ENCODE measurements around the gene DPEP2NB.
"Not testable (repeated sequence)": the region's sequence is repeated elsewhere in the genome, so short reads cannot be mapped to it uniquely, and the experiment has no call there.

The DPEP2NB gene, protein sequence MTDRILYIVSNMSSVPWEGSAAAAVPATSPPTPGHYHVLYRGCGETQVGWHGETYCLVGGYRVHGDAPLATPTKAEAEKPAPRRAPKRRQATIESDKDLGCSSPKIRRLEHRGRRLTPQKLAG

GRCh38 chr16:68015681-68016080 lies at the start of gene DPEP2NB:
Gene DPEP2NB (minus strand): TSS chr16:68015911. CDS start chr16:68015770, 141 bp downstream.
- DNase-seq (ENCODE audit: insufficient read length, low spot score) (no peak), FAIRE-seq (no peak)

- DNase-seq (ENCODE audit: insufficient read length, low spot score) (peak; percentile 85), FAIRE-seq (peak; percentile 94)
Observed at GRCh38 chr16:68064791-68065365, 49.2 kb upstream of the DPEP2NB start.

GRCh38 chr16:68062910-68063393 lies 47.2 kb upstream of the DPEP2NB start:
- no peak for DNase-seq (ENCODE audit: insufficient read length, low spot score)
- FAIRE-seq, result no peak

DNA sequence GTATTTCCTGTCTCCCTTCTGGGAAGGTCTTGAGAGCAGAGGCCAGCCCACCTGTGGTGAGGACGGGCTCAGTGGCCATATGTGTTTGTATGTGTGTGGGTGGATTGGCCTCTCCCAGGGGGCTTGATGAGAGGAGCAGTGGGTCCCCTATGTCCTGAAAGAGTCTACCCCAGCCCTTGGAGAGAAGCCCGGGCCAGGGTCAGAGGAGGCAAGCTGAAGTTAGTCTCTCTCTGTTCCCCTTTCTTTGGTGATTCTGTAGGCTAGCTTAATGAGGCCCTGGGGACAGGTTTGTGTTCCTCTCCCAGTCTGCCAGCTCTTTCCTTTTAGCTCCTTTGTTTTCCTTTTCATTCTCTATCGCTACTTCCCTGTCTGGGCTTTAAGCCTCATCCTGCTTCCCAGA lies 45.7 kb upstream of the DPEP2NB start:
- DNase-seq (ENCODE audit: insufficient read length, low spot score) (no peak), FAIRE-seq (no peak)

GRCh38 chr16:68059804-68060203 lies 44.1 kb upstream of the DPEP2NB start:
- FAIRE-seq (no peak), DNase-seq (ENCODE audit: insufficient read length, low spot score) (no peak)

GRCh38 chr16:68055395-68055794 lies 39.7 kb upstream of the DPEP2NB start:
- DNase-seq (ENCODE audit: insufficient read length, low spot score), result no peak
- no peak for FAIRE-seq

DNA sequence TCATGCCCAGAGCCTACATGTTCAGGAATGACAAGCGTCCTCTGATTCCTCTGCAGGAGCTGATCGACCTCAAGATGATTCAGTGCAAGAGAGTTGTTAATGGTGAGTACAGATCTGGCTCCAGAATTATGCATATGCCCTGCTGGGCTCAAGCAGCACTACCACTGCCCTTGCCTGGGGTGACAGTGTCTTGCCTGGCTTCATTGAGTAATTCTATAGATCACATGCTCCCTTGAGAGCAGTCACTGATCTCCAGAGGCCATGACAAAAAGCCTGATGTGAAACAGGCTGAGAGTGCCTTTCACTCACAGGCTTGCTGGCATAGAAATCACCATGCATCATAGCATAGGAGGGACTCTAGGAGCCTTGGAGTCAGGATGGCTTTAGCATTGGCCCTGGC lies 33.7 kb upstream of the DPEP2NB start:
- DNase-seq (ENCODE audit: insufficient read length, low spot score) (no peak), FAIRE-seq (no peak)

DNA sequence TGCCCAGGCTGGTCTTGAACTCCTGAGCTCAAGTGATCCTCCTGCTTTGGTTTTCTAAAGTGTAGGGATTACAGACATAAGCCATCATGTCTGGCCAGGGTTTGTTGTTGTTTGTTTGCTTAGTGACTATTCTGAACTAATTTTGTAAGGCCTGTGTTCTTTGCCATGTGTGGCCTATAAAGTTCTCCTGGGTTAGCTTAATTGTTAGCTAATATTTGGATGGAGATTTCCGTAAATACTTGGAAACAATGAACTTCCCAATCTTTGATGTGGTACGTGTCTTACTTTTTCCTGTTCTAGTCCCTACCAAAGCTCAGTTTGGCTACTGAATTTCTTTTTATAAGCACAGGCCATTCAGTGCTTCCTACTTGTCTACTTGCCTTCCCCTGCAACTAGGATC lies 32.3 kb upstream of the DPEP2NB start:
- DNase-seq (ENCODE audit: insufficient read length, low spot score), result no peak
- FAIRE-seq, result no peak

DNA sequence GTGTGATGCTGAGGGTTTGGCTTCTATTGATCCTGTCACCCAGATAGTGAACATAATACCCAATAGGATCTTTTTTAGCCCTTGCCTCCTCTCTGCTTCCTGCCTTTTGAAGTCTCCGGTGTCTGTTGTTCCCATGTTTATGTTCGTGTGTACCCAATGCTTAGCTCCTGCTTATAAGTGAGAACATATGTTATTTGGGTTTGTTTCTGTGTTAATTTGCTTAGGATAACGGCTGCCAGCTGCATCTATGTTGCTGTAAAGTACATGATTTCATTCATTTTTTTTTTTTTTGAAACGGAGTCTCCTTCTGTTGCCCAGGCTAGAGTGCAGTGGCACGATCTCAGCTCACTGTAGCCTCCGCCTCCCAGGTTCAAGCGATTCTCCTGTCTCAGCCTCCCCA lies 30.4 kb upstream of the DPEP2NB start:
- FAIRE-seq (no peak), DNase-seq (ENCODE audit: insufficient read length, low spot score) (no peak)

DNA sequence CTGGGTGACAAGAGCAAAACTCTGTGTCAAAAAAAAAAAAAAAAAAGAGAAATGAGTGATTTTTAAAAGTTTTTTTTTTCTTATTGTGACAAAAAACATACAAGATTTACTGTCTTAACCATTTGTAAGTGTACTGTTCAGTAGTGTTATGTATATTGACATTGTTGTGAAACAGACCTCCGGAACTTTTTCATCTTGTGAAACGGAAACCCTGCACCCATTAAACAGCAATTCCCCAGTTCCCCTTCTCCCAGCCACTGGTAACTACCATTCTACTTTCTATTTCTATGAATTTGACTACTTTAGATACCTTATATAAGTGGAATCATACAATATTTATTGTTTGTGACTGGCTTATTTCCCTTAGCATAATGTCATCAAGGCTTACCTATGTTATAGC lies 26.1 kb upstream of the DPEP2NB start:
- no peak for FAIRE-seq
- no peak for DNase-seq (ENCODE audit: insufficient read length, low spot score)

- DNase-seq (ENCODE audit: insufficient read length, low spot score), result peak; percentile 84
- FAIRE-seq, result peak; percentile 84
Observed at GRCh38 chr16:68040506-68041288, 25.0 kb upstream of the DPEP2NB start.

DNA sequence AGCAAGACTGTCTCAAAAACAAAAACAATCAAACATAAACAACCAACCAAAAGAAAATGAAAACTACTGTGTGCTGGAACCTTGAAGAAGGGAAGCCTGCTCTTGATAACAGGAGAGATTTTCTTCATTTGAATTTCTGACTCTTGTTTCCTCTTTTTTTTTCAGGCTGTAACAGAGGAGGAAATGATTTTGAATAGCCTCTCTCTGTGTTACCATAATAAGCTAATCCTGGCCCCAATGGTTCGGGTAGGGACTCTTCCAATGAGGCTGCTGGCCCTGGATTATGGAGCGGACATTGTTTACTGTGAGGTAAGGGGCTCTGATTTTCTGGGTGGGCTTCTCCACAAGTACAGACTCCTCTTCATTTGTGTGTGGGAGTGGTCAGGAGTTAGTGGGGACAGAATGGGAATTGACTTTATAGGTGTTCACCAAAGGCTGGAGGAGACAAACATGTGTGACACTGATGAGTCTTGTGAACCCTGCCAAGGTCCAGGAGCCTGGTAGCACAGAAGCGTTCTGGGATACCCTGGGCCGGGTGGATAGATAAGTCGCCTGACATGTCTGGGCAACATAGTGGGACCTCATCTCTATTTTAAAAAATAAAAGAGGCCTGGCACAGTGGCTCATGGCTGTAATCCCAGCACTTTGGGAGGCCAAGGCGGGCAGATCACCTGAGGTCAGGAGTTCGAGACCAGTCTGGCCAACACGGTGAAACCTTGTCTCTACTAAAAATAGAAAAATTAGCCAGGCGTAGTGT lies 22.3 kb upstream of the DPEP2NB start:
- DNase-seq (ENCODE audit: insufficient read length, low spot score) (no peak), FAIRE-seq (no peak)

GRCh38 chr16:68035227-68035626 lies 19.5 kb upstream of the DPEP2NB start:
- no peak for DNase-seq (ENCODE audit: insufficient read length, low spot score)
- FAIRE-seq, result peak; percentile 40

DNA sequence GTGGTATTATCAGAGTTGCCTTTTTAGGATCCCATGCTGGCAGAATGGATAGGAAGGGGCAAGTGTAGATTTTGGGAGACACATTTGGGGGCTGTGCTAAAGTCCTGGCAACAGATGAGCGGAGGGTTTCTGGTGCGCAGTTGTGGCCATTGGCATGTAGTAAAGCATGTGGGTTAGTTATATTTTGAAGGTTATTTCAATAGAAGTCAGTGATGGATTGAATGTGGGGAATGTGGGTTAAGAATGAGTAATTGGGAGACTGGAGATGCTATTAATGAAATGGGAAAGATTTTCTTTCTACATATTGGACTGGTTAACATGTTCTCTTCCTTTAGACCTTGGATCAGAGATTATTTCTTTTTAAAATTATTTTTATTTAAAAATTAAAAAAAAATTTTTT lies 17.4 kb upstream of the DPEP2NB start:
- FAIRE-seq, result no peak
- DNase-seq (ENCODE audit: insufficient read length, low spot score), result no peak

GRCh38 chr16:68031951-68032350 lies 16.2 kb upstream of the DPEP2NB start:
- DNase-seq (ENCODE audit: insufficient read length, low spot score), result no peak

DNA sequence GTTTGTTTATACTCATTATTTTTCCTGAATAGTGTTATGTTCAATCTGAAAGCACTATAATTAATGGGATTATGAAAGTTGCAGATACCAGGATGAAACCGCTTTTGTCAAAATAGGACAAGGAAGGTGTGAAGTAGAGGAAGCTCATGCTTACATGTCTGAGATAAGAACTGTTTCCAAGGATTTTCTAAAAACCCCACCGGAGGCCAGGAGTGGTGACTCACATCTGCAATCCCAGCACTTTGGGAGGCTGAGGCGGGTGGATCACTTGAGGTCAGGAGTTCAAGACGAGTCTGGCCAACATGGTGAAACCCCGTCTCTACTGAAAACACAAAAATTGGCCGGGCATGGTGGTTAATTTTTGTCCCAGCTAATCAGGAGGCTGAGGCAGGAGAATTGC lies 14.4 kb upstream of the DPEP2NB start:
- not testable (repeated sequence) for DNase-seq (ENCODE audit: insufficient read length, low spot score); FAIRE-seq

More at GRCh38 chr16:68031951-68032350, 16.2 kb upstream of the DPEP2NB start:
- FAIRE-seq, result peak; percentile 26

- FAIRE-seq, result no peak
- no peak for DNase-seq (ENCODE audit: insufficient read length, low spot score)
Observed at GRCh38 chr16:68028996-68029395, 13.3 kb upstream of the DPEP2NB start.

DNA sequence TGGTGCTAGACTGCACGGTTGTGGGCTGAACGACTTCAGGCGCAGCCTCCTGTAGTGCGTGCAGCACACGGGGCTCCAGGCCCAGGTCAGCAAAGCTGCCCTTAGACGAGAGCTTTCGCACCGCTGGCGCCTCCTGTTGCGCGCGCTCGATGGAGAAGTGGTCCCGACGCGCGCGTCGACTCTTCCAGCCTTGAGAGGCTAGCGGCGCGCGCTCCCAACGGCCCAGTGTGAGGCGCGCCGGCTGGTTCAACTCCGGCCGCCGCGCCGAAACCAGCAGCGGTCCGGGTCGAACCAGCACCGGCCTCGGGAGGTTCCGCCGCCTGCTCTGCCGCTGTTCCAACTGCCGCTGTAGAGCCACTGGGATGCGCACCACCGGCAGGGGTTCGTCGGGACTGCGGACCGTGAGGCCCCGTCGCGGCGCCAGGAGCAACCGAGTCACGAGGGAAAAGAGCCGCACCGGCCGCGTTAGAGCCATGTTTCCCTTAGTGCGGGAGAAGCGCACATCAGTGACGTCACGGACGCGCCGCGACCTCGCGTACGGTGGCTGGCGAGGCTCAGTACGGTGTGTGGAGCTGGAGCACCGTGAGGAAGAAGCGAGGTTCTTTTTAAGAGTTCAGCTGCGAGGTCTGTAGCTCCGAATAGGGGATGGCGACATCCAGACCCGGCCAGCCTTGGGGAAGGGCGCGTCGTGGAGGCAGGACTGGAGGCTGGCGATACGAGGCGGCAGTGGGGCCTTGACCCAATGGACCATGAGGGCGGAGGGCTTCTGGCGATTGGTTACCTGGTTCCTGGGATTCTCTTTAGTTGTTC lies 7.2 kb upstream of the DPEP2NB start, which contains the start of the genes DDX28 and DUS2:
Gene DDX28 (minus strand): TSS at position 505 of the 810 bp plus-strand sequence. CDS start 30 bp downstream, at position 475.
Gene DUS2 (plus strand): TSS at position 557 of the 810 bp plus-strand sequence. CDS start 14,740 bp downstream, outside the sequence.
- FAIRE-seq, result peak; percentile 98

GRCh38 chr16:68022278-68022727 lies 6.6 kb upstream of the DPEP2NB start:
- DNase-seq (ENCODE audit: insufficient read length, low spot score) (no peak), FAIRE-seq (no peak)

More for the DNA sequence above, 7.2 kb upstream of the DPEP2NB start, which contains the start of the genes DDX28 and DUS2:
- peak; percentile 91 for DNase-seq (ENCODE audit: insufficient read length, low spot score)

- FAIRE-seq (no peak), DNase-seq (ENCODE audit: insufficient read length, low spot score) (no peak)
Observed at GRCh38 chr16:68021490-68021889, 5.8 kb upstream of the DPEP2NB start.
